Smooth muscle cell (in vitro differentiated cells): ENCODE data around the gene XPNPEP3. TPM values are rescaled to one million over a fixed set of nuclear protein-coding genes. Genes with fewer than 3 reads are reported as not detected.
A peak's percentile ranks its signal among the peaks of the same experiment; 100 is the strongest.
"Not testable (repeated sequence)": the region's sequence is repeated elsewhere in the genome, so short reads cannot be mapped to it uniquely, and the experiment has no call there.

ENCODE experiments used
- DNase-seq: peaks from one replicate; lab custom pipeline; 2025; ENCODE audit not compliant: unreplicated experiment; lab: John Stamatoyannopoulos, UW
- H2AFZ ChIP-seq: fragments of 200-600 bp; sonication (generic); 2 replicates; pipeline ENCODE4 v1.6.0; 2016; ENCODE audit warnings: antibody characterized with exemption, low read depth, mild to moderate bottlenecking
- H3F3A ChIP-seq: fragments of 200-600 bp; sonication (generic); 2 replicates; pipeline ENCODE4 v1.6.0; 2017; ENCODE audit warnings: antibody characterized with exemption, low read depth
- H3K27ac ChIP-seq: fragments of 200-600 bp; sonication (generic); 2 replicates; pipeline ENCODE4 v1.5.1; 2016; ENCODE audit warnings: low read depth, mild to moderate bottlenecking
- H3K27me3 ChIP-seq: fragments of 200-600 bp; sonication (generic); 2 replicates; pipeline ENCODE4 v1.6.1; 2016; ENCODE audit warnings: low read depth, mild to moderate bottlenecking
- H3K36me3 ChIP-seq: fragments of 200-600 bp; sonication (generic); 2 replicates; pipeline ENCODE4 v1.5.1; 2016; ENCODE audit warnings: low read depth
- H3K4me1 ChIP-seq: fragments of 200-600 bp; sonication (generic); 2 replicates; pipeline ENCODE4 v1.5.1; 2016; ENCODE audit warnings: low read depth
- H3K4me2 ChIP-seq: fragments of 200-600 bp; sonication (generic); 2 replicates; pipeline ENCODE4 v1.6.0; 2016; ENCODE audit warnings: mild to moderate bottlenecking
- H3K4me3 ChIP-seq: fragments of 200-600 bp; sonication (generic); 2 replicates; pipeline ENCODE4 v1.5.1; 2016; ENCODE audit warnings: mild to moderate bottlenecking
- H3K79me2 ChIP-seq: fragments of 200-600 bp; sonication (generic); 2 replicates; pipeline ENCODE4 v1.6.0; 2016; ENCODE audit warnings: low read depth, mild to moderate bottlenecking
- H3K9ac ChIP-seq: fragments of 200-600 bp; sonication (generic); 2 replicates; pipeline ENCODE4 v1.6.0; 2016; ENCODE audit warnings: low read depth
- H3K9me3 ChIP-seq: fragments of 200-600 bp; sonication (generic); replicated peaks from 2 replicates; pipeline ENCODE4 v1.5.1; 2016; ENCODE audit warnings: low read depth
- H4K20me1 ChIP-seq: fragments of 200-600 bp; sonication (generic); 2 replicates; pipeline ENCODE4 v1.6.0; 2016; ENCODE audit warnings: low read depth
- WGBS: methylation state at CpG from one replicate; pipeline ENCODE4 v1.1.7; 2016; ENCODE audit warnings: low lambda C conversion rate; 5-methylcytosine and 5-hydroxymethylcytosine counted together
- polyA plus RNA-seq: library from polyadenylated mRNA; unstranded; fragments of >200 nt; fragmentation: Nextera tagmentation; extraction: Ambion mirVana; gene quantifications from 2 replicates; pipeline ENCODE4 v1.2.1, GENCODE V29; 2016
- total RNA-seq: library from RNA; depleted of rRNA; stranded (reverse); fragments of >200 nt; gene quantifications from 2 replicates; pipeline ENCODE4 v1.2.3, GENCODE V29; 2014
- TF ChIP-seq, protein P1 (sequence below): fragments of 200-600 bp; sonication (generic); IDR thresholded peaks from 2 replicates; pipeline ENCODE4 v1.5.1; 2017; ENCODE audit warnings: borderline replicate concordance, mild to moderate bottlenecking, antibody characterized with exemption; ENCODE audit not compliant: insufficient read depth, poor library complexity, severe bottlenecking

The XPNPEP3 gene
- total and polyA plus RNA-seq, 2 experiments from 2014 or later: 3.9 to 12.3 TPM

DNA sequence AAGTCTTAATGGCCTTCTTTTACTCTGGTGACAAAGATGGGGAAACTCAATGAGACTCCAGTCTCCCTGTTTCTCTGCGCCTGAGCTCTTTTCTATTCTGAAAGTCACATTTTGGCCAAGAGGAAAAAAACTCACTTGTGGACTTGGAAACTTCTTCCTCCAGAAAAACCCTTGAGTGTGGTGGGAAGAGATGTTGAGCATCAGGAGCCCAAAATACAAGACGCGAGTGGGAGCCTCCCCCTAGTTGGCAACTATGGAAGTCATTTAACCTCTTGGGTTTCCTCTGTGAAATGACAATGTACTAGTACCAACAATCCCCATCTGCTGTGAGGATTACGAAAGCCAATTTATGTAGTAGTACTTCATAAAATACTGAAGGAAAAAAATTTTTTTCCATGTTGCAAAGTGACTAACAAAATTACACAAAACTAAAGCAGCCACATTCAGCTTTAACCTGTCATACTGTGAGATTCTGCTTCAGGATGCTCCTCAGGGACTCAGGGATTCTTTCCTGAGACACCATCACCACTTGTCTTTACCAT is 37.3 kb upstream of the XPNPEP3 start:
- Histone ChIP-seq H3K4me3 (peak overlapping the region; percentile 94), H3K9ac (peak overlapping the region; percentile 42), H3K27ac (peak overlapping the region; percentile 78), H3K4me2 (peak overlapping the region; percentile 92), H3K27me3 (no peaks in the 10 kb centered on the region), H3K4me1 (peaks cover 11% of the 10 kb centered on the region), H3K36me3 (peaks cover under 1% of the 10 kb centered on the region), H4K20me1 (peaks cover 5% of the 10 kb centered on the region), H3K79me2 (peaks cover 43% of the 10 kb centered on the region), H3F3A (peaks cover 16% of the 10 kb centered on the region), H3K9me3 (no peaks in the 10 kb centered on the region), H2AFZ (peak overlapping the region; percentile 87)
- no peak for DNase-seq
- TF ChIP-seq, protein P1, sequence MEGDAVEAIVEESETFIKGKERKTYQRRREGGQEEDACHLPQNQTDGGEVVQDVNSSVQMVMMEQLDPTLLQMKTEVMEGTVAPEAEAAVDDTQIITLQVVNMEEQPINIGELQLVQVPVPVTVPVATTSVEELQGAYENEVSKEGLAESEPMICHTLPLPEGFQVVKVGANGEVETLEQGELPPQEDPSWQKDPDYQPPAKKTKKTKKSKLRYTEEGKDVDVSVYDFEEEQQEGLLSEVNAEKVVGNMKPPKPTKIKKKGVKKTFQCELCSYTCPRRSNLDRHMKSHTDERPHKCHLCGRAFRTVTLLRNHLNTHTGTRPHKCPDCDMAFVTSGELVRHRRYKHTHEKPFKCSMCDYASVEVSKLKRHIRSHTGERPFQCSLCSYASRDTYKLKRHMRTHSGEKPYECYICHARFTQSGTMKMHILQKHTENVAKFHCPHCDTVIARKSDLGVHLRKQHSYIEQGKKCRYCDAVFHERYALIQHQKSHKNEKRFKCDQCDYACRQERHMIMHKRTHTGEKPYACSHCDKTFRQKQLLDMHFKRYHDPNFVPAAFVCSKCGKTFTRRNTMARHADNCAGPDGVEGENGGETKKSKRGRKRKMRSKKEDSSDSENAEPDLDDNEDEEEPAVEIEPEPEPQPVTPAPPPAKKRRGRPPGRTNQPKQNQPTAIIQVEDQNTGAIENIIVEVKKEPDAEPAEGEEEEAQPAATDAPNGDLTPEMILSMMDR: no peak
- WGBS: 29% methylated on average over 4 of the region's 4 CpGs

DNA sequence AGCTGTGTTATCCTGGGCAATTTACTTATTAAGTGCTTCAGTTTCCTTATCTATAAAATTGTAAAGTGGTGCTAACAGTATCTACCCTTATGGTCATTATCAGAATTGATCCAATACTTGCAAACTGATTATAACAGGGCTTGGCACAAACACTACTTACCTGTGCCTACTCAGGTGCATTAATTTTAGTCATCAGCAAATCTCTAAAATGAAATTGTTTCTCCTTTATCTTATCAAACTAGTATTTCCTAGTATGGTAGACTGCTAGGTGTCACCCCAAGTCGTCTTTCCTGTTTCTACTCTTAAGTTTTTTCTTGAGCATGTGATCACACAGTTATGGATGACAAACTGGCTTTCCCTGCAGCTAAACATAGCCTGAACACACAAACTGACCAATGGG is 33.5 kb upstream of the XPNPEP3 start:
- Histone ChIP-seq H3K79me2 (peaks cover 6% of the 10 kb centered on the region), H3K9ac (no peak overlapping the region), H2AFZ (no peak overlapping the region), H4K20me1 (no peaks in the 10 kb centered on the region), H3K4me2 (no peak overlapping the region), H3F3A (peaks cover 16% of the 10 kb centered on the region), H3K27ac (no peak overlapping the region), H3K27me3 (no peaks in the 10 kb centered on the region), H3K36me3 (peaks cover 9% of the 10 kb centered on the region), H3K4me3 (no peak overlapping the region), H3K4me1 (peaks cover under 1% of the 10 kb centered on the region), H3K9me3 (no peaks in the 10 kb centered on the region)
- DNase-seq: no peak
- TF ChIP-seq, protein P1: no peak
- 94% methylated on average over 1 of the region's 1 CpG for WGBS

DNA sequence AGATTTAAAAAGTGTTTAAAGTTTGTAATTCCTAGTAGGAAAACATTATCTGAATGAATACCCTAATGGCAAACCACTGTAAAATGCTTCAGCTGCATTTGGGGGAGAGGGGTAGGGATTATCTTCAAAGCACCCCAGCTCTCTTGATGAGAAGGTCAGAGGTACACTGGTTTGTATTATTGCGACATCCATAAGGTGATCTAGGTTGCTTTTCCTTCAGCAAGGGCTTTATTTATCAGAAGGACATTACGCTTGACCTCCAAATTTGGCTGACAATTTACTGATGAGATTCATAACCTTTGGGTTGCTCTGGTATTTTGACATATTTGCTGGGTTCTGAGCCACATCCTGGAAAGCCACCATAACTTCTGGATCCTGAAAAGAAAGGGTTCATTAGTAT is 30.7 kb upstream of the XPNPEP3 start:
- H3K27me3 ChIP-seq, H3K79me2 ChIP-seq, H3K4me1 ChIP-seq, H3F3A ChIP-seq, H3K9ac ChIP-seq, H2AFZ ChIP-seq, H4K20me1 ChIP-seq, H3K4me3 ChIP-seq, DNase-seq, H3K9me3 ChIP-seq, H3K27ac ChIP-seq, H3K4me2 ChIP-seq: not testable (repeated sequence)
- peaks cover 25% of the 10 kb centered on the region for H3K36me3 ChIP-seq
- WGBS: 100% methylated on average over 2 of the region's 2 CpGs

DNA sequence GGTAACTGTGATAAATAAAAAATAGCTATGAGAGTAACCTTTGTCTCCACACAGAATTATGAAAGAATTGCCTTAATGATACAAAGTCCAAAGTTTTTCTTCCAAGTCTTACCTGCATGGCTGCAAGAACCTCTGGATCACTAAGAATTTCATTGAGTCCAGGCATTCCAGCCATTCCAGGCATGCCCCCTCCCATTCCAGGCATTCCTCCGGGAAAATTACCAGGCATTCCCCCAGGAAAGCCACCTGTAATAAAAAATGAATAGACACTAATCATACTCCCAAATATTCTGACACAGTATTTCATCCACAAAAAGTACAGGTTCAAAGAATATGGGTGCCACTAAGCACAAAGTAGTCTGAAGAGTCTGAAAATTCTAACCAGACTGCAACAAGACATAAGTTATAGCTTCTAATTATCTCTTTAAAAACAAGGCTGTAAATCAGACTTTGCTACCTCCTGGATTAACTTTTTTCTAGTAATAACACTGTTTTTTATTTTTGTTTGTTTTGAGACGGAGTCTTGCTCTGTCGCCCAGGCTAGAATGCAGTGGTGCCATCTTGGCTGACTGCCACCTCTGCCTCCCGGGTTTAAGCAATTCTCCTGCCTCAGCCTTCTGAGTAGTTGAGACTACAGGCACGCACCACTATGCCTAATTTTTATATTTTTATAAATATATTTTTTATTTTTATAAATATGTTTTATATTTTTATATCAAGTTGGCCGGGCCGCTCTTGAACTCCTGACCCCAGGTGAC is 29.8 kb upstream of the XPNPEP3 start:
- H3F3A ChIP-seq: peaks cover 4% of the 10 kb centered on the region
- no peak for DNase-seq
- H3K27me3 ChIP-seq: no peaks in the 10 kb centered on the region
- no peak overlapping the region for H3K9ac ChIP-seq
- WGBS: 90% methylated on average over 7 of the region's 7 CpGs
- TF ChIP-seq, protein P1: no peak
- H3K27ac ChIP-seq: no peak overlapping the region
- H2AFZ ChIP-seq: no peak overlapping the region
- no peaks in the 10 kb centered on the region for H3K9me3 ChIP-seq
- H3K4me1 ChIP-seq: no peaks in the 10 kb centered on the region
- no peak overlapping the region for H3K4me3 ChIP-seq
- no peak overlapping the region for H3K4me2 ChIP-seq
- H4K20me1 ChIP-seq: no peaks in the 10 kb centered on the region
- H3K36me3 ChIP-seq: peaks cover 34% of the 10 kb centered on the region
- H3K79me2 ChIP-seq: no peaks in the 10 kb centered on the region
